Activated CD8-positive, alpha-beta memory T cell treated with anti-CD3 and anti-CD28 coated beads, Interleukin-2, amount 10 ng/mL, durations not matched to agents 7 days and 5 days (primary cell): ENCODE measurements around the gene NT5C1B. TPM values are rescaled to one million over a fixed set of nuclear protein-coding genes. Genes with fewer than 3 reads are reported as not detected.

Experiments
- ATAC-seq: fragments of 150-1000 bp; cut with Tn5 transposase; one replicate; pipeline ENCODE4 v1.10.0; 2021; ENCODE audit warnings: moderate library complexity
- CTCF ChIA-PET: fragments of 350-600 bp; sonication (Branson Sonifier 250); formaldehyde crosslinking; loops from one replicate; lab custom pipeline; 2021; ENCODE audit warnings: antibody characterized with exemption; lab: Charles Lee
- DNase-seq: peaks from one replicate; pipeline ENCODE4 v3.0.0-alpha.2; 2020
- H3K27ac Mint-ChIP-seq: one replicate; pipeline ENCODE4 v1.8.0; 2021; ENCODE audit warnings: mild to moderate bottlenecking, mixed read lengths
- H3K27me3 Mint-ChIP-seq: one replicate; pipeline ENCODE4 v1.8.0; 2021; ENCODE audit warnings: mixed read lengths
- H3K36me3 Mint-ChIP-seq: one replicate; pipeline ENCODE4 v1.8.0; 2021; ENCODE audit warnings: mild to moderate bottlenecking, mixed read lengths
- H3K4me1 Mint-ChIP-seq: one replicate; pipeline ENCODE4 v1.8.0; 2021; ENCODE audit warnings: mixed read lengths
- H3K4me3 Mint-ChIP-seq: one replicate; pipeline ENCODE4 v1.8.0; 2021; ENCODE audit warnings: mild to moderate bottlenecking, moderate library complexity, mixed read lengths
- H3K9me3 Mint-ChIP-seq: one replicate; pipeline ENCODE4 v1.8.0; 2022; ENCODE audit warnings: low read depth, mixed read lengths
- total RNA-seq, 2 experiments: library from RNA; stranded (reverse); gene quantifications; one replicate each; pipeline ENCODE4 v1.2.3, GENCODE V29; 2021

Gene NT5C1B
- total RNA-seq, 2 experiments from 2014 or later = not detected

- Mint-ChIP-seq H3K4me1 (peaks cover 6% of the 10 kb centered on the region), H3K27me3 (no peaks in the 10 kb centered on the region), H3K9me3 (no peaks in the 10 kb centered on the region), H3K36me3 (peaks cover 2% of the 10 kb centered on the region), H3K27ac (no peak overlapping the region), H3K4me3 (no peak overlapping the region)
- ATAC-seq = no peak
- CTCF ChIA-PET = no interaction called here
- no peak for DNase-seq
Measured at GRCh38 chr2:18611604-18612003, 22.2 kb upstream of the NT5C1B start.

GRCh38 chr2:18611184-18611583 is 21.8 kb upstream of the NT5C1B start:
- H3K27ac Mint-ChIP-seq = no peak overlapping the region
- no peak for DNase-seq
- H3K4me1 Mint-ChIP-seq = peaks cover 10% of the 10 kb centered on the region
- H3K9me3 Mint-ChIP-seq = no peaks in the 10 kb centered on the region
- H3K27me3 Mint-ChIP-seq = no peaks in the 10 kb centered on the region
- H3K4me3 Mint-ChIP-seq = no peak overlapping the region
- no peak for ATAC-seq
- H3K36me3 Mint-ChIP-seq = peaks cover 4% of the 10 kb centered on the region
- CTCF ChIA-PET = no interaction called here

GRCh38 chr2:18610651-18611050 is 21.3 kb upstream of the NT5C1B start:
- DNase-seq (no peak), ATAC-seq (no peak)
- peaks cover 12% of the 10 kb centered on the region for H3K4me1 Mint-ChIP-seq
- no peaks in the 10 kb centered on the region for H3K27me3 Mint-ChIP-seq
- H3K4me3 Mint-ChIP-seq = no peak overlapping the region
- peaks cover 4% of the 10 kb centered on the region for H3K36me3 Mint-ChIP-seq
- no peaks in the 10 kb centered on the region for H3K9me3 Mint-ChIP-seq
- H3K27ac Mint-ChIP-seq = no peak overlapping the region
- CTCF ChIA-PET = no interaction called here

- Mint-ChIP-seq H3K27ac (no peak overlapping the region), H3K36me3 (peaks cover 5% of the 10 kb centered on the region), H3K4me3 (no peak overlapping the region), H3K9me3 (no peaks in the 10 kb centered on the region), H3K27me3 (no peaks in the 10 kb centered on the region), H3K4me1 (peaks cover 17% of the 10 kb centered on the region)
- CTCF ChIA-PET = no interaction called here
- DNase-seq (no peak), ATAC-seq (no peak)
Measured at GRCh38 chr2:18610090-18610489, 20.7 kb upstream of the NT5C1B start.

DNA sequence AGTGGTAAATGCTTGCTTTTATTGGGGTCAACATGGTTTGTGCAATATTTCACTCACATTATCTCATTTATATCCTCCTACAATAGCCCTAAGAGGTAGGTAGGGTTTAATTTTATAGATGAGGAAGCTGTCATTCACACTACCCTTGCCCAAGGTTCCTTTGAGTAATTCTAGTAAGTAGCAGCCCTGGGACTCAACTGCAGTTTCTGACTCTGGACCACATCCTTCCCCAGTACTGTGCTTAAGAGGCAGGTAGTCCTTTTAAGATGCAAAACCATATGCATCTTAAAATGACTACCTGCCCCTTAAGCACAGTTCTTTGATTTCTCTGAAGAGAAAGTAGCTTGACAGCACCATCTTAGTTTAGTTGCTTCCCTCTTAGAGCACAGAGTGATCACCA is 15.7 kb upstream of the NT5C1B start:
- H3K27ac Mint-ChIP-seq = peak overlapping the region; percentile 79
- H3K4me1 Mint-ChIP-seq = peaks cover 26% of the 10 kb centered on the region
- H3K27me3 Mint-ChIP-seq = no peaks in the 10 kb centered on the region
- peak overlapping the region; percentile 24 for H3K4me3 Mint-ChIP-seq
- DNase-seq (peak; percentile 71), ATAC-seq (peak; percentile 98)
- H3K9me3 Mint-ChIP-seq = no peaks in the 10 kb centered on the region
- CTCF ChIA-PET = interaction anchor here (1.1 to 1.5 kb wide), 4 partner anchors 8 to 45 kb away, joined by 3 to 4 read pairs (median 4); partner anchors contain the start of gene RDH14
- H3K36me3 Mint-ChIP-seq = peaks cover 7% of the 10 kb centered on the region

GRCh38 chr2:18604531-18604885 is 15.1 kb upstream of the NT5C1B start:
- H3K4me1 Mint-ChIP-seq = peaks cover 26% of the 10 kb centered on the region
- H3K4me3 Mint-ChIP-seq = no peak overlapping the region
- H3K36me3 Mint-ChIP-seq = peaks cover 7% of the 10 kb centered on the region
- H3K9me3 Mint-ChIP-seq = no peaks in the 10 kb centered on the region
- no peak overlapping the region for H3K27ac Mint-ChIP-seq
- DNase-seq (no peak), ATAC-seq (no peak)
- CTCF ChIA-PET = interaction anchor here (1.1 to 1.5 kb wide), 2 partner anchors 9 to 44 kb away, joined by 4 read pairs; partner anchors contain the start of gene RDH14
- no peaks in the 10 kb centered on the region for H3K27me3 Mint-ChIP-seq

GRCh38 chr2:18603854-18604530 is 14.6 kb upstream of the NT5C1B start:
- CTCF ChIA-PET = no interaction called here
- H3K4me1 Mint-ChIP-seq = peaks cover 26% of the 10 kb centered on the region
- DNase-seq = no peak
- H3K9me3 Mint-ChIP-seq = no peaks in the 10 kb centered on the region
- no peaks in the 10 kb centered on the region for H3K27me3 Mint-ChIP-seq
- no peak for ATAC-seq
- H3K27ac Mint-ChIP-seq = no peak overlapping the region
- H3K36me3 Mint-ChIP-seq = peaks cover 5% of the 10 kb centered on the region
- no peak overlapping the region for H3K4me3 Mint-ChIP-seq

DNA sequence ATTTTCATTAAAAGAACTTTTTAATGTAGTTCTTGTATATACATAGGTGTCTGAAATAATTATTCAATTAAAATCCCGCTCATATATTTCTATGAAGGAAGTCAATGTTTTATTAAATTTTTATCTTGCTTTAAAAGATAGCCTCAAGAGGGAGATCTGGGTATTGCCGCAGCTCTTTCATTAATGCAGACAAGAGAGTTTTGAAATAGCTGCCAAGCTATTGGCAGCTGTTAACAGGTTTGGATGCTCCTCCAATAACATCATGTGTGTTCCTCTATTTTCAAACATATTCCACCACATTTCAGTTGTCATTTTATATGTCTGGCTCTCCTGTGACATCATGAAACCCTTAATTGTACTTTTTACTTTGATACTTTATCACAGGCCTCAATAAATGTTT is 12.9 kb upstream of the NT5C1B start:
- Mint-ChIP-seq H3K36me3 (peaks cover 5% of the 10 kb centered on the region), H3K27me3 (no peaks in the 10 kb centered on the region), H3K4me1 (peaks cover 26% of the 10 kb centered on the region), H3K4me3 (no peak overlapping the region), H3K27ac (no peak overlapping the region), H3K9me3 (no peaks in the 10 kb centered on the region)
- DNase-seq (no peak), ATAC-seq (no peak)
- CTCF ChIA-PET = interaction anchor here (1.5 kb wide), 1 partner anchor 43 kb away, joined by 3 read pairs; no protein-coding TSS in a partner anchor

DNA sequence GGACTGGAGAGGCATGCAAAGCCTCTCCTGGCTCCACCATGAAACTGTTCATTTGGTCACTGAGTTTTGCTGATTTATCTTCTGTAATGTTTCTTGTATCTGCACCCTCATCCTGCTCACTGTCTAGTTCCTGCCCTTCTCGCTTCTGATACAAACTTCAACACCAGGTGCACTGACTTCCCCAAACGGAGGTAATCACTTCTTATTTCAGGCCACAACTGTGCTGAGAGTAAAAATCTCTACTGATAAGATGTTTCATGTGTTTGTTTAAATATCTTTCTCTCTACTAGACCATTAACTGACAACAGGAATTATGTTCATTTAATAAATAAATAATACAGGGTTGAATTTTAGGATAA is 10.9 kb upstream of the NT5C1B start:
- Mint-ChIP-seq H3K4me1 (peaks cover 9% of the 10 kb centered on the region), H3K9me3 (peaks cover 2% of the 10 kb centered on the region), H3K36me3 (peaks cover 2% of the 10 kb centered on the region), H3K27me3 (no peaks in the 10 kb centered on the region), H3K27ac (no peak overlapping the region), H3K4me3 (no peak overlapping the region)
- DNase-seq (no peak), ATAC-seq (no peak)
- CTCF ChIA-PET = no interaction called here

- peaks cover 6% of the 10 kb centered on the region for H3K4me1 Mint-ChIP-seq
- CTCF ChIA-PET = no interaction called here
- no peak overlapping the region for H3K27ac Mint-ChIP-seq
- peaks cover 2% of the 10 kb centered on the region for H3K9me3 Mint-ChIP-seq
- no peak overlapping the region for H3K4me3 Mint-ChIP-seq
- ATAC-seq (no peak), DNase-seq (no peak)
- H3K36me3 Mint-ChIP-seq = peaks cover 2% of the 10 kb centered on the region
- no peaks in the 10 kb centered on the region for H3K27me3 Mint-ChIP-seq
Measured at GRCh38 chr2:18599509-18600254, 10.3 kb upstream of the NT5C1B start.

DNA sequence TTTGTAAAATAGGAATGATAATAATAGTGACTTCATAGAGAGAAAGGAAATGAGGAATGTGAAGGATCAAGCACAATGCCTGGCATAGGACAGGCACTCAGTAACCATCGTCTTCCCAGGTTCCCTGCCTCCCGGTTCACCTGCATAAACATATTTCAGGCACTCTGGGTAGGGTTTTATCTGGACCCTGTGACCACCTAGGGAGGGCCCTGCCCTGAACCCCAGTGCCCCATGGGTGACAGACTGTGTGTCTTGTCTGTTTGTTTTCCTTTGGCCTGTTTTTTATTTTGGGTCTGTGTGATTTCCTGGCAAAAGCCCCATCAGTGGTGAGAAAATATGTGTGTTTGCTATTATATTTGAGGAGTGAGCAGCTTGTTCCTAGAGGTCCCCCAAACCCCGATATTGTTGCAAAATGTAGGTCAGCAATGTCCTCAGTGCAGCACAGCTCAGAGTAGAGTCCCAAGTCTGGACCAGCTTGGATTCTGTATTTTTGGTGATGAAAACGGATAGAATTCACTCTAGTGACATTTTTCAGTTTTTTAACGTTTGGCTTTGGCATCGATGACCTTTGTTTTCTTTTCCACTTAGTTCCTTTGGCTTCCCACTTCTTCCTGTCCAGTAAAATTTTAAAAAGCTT is 9.6 kb upstream of the NT5C1B start:
- H3K27me3 Mint-ChIP-seq = no peaks in the 10 kb centered on the region
- no peak overlapping the region for H3K27ac Mint-ChIP-seq

GRCh38 chr2:18597618-18598017 is 8.2 kb upstream of the NT5C1B start:
- peaks cover 2% of the 10 kb centered on the region for H3K9me3 Mint-ChIP-seq
- no peak overlapping the region for H3K4me3 Mint-ChIP-seq
- no peaks in the 10 kb centered on the region for H3K4me1 Mint-ChIP-seq
- ATAC-seq (no peak), DNase-seq (no peak)
- CTCF ChIA-PET = no interaction called here
- no peaks in the 10 kb centered on the region for H3K36me3 Mint-ChIP-seq
- no peaks in the 10 kb centered on the region for H3K27me3 Mint-ChIP-seq
- no peak overlapping the region for H3K27ac Mint-ChIP-seq

More for the DNA sequence above, 9.6 kb upstream of the NT5C1B start:
- H3K4me1 Mint-ChIP-seq = peaks cover 2% of the 10 kb centered on the region
- H3K36me3 Mint-ChIP-seq = peaks cover 2% of the 10 kb centered on the region
- H3K9me3 Mint-ChIP-seq = peaks cover 2% of the 10 kb centered on the region
- no peak overlapping the region for H3K4me3 Mint-ChIP-seq
- DNase-seq (no peak), ATAC-seq (no peak)
- CTCF ChIA-PET = no interaction called here

GRCh38 chr2:18596993-18597392 is 7.6 kb upstream of the NT5C1B start:
- H3K9me3 Mint-ChIP-seq = peaks cover 2% of the 10 kb centered on the region
- no peaks in the 10 kb centered on the region for H3K36me3 Mint-ChIP-seq
- no peak overlapping the region for H3K4me3 Mint-ChIP-seq
- no peaks in the 10 kb centered on the region for H3K27me3 Mint-ChIP-seq
- H3K4me1 Mint-ChIP-seq = no peaks in the 10 kb centered on the region
- H3K27ac Mint-ChIP-seq = no peak overlapping the region
- DNase-seq (no peak), ATAC-seq (no peak)
- CTCF ChIA-PET = interaction anchor here (1.4 kb wide), 1 partner anchor 8 kb away, joined by 3 read pairs; no protein-coding TSS in a partner anchor
